GM12865 (cell line): Measurements from ENCODE around the gene E2F8.

Source experiments
- DNase-seq: peaks from one replicate; pipeline ENCODE4 v3.0.0; 2010; ENCODE audit warnings: low read depth
- H3K4me3 ChIP-seq: 2 replicates; pipeline ENCODE4 v1.5.1; 2011; ENCODE audit warnings: mild to moderate bottlenecking, low read depth, low read length, control low read depth
- CTCF ChIP-seq: IDR thresholded peaks from 2 replicates; pipeline ENCODE4 v1.5.1; 2011; ENCODE audit warnings: low read length, control low read depth, low read depth, inconsistent platforms; ENCODE audit not compliant: insufficient read depth; ENCODE audit errors: missing control alignments

The E2F8 gene

DNA sequence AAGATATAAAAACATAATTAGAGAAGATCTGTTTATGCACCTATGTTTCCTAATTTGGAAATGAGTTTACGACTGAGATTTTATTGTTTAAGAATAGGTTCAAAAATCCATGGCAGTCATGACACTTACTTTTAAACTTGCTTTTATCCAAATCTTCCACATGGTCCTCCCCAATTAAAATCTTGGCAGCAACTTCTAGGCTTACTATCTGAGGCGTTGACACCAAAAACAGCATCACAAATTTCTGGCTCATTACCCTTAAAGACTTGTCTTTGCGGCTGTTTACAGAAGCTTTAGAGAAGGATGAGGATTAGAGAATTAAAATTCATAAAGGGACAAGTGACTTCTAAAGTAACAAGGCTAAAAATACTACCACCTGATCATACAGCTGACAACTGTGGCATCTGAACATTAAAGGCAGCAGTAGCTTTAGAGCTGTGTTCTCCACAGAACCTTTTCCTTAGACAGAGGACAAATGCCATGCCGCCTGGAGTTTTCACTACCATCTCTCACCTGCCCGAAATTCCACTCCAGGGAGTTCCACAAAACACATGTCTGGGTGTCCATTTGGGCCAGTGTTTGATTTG is 6.4 kb downstream of the E2F8 start:
- no peak for TF ChIP-seq CTCF
- no peak for DNase-seq
- H3K4me3 ChIP-seq, result no peak overlapping the region

GRCh38 chr11:19232910-19233503 is 7.7 kb downstream of the E2F8 start:
- H3K4me3 ChIP-seq, result no peak overlapping the region
- no peak for DNase-seq
- no peak for TF ChIP-seq CTCF

DNA sequence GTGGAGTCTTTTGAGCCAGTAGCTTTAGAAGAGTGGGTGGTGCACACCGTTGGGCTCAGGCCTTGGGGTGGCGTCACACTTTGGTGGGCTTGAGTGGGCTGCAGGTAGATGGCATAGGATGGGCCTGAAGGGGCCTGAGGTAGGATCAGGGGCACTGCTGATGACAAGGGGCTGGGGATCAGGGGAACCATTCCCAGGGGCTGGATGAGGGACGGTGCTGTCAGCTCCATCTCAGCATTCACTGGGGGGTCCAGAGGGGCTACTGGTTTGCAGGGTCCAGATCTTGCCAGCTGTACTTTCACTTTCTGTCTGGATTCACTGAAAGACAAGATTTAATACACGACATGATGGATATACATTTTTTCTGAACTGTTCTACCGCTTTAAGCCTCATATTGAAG is 11.1 kb downstream of the E2F8 start:
- DNase-seq, result no peak
- no peak overlapping the region for H3K4me3 ChIP-seq
- TF ChIP-seq CTCF, result no peak

- no peak for TF ChIP-seq CTCF
- H3K4me3 ChIP-seq, result no peak overlapping the region
- no peak for DNase-seq
Measured at GRCh38 chr11:19228968-19229367, 11.8 kb downstream of the E2F8 start.

DNA sequence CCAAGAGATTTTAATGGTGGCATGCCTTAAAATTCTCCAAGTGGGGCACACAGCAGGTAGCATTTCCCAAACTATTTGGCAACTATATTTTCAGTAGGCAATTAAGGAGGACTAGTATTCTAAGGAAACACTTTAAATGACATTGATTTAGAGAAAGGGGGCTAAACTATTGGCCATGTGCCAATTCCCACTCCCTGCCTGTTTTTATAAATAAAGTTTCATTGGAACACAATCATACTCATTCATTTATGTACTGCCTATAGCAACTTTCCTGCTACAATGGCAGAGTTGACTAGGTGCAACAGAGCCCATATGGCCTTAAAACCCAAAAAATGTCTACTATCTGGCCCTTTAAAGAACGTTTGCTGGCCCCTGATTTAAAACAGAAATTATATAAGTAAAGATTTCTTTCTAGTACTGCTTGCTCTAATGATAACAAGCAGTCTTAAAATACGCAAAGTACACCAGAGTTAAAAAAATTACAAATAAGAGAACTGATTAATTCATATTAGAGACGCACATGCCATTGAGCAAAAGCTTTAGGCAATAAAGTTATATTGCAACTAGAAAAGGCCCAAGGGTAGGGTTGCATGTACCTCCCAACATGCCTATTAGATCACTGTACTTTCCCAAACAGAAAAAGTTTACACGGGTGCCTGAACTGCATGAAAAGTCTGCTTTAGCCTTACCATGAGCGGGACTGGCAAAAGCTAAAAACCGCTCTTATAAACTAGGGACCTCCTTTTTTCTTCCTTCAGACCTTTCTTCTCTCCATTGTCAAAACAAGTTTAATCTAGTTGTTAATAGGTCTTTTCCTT is 14.2 kb downstream of the E2F8 start:
- no peak for DNase-seq
- no peak for TF ChIP-seq CTCF
- H3K4me3 ChIP-seq, result no peak overlapping the region

GRCh38 chr11:19225581-19225980 is 15.2 kb downstream of the E2F8 start:
- H3K4me3 ChIP-seq, result no peak overlapping the region
- no peak for DNase-seq

More at GRCh38 chr11:19225581-19225980, 15.2 kb downstream of the E2F8 start:
- TF ChIP-seq CTCF, result no peak
